Fibroblast of skin of right quadriceps (primary cell): ENCODE results near the gene IMPG2.

ENCODE experiments used
- DNase-seq: peaks from one replicate; pipeline ENCODE4 v3.0.0-alpha.2; 2013

Gene IMPG2

GRCh38 chr3:101179637-101180036 is 140.7 kb downstream of the IMPG2 start:
- DNase-seq, result peak; percentile 60

DNA sequence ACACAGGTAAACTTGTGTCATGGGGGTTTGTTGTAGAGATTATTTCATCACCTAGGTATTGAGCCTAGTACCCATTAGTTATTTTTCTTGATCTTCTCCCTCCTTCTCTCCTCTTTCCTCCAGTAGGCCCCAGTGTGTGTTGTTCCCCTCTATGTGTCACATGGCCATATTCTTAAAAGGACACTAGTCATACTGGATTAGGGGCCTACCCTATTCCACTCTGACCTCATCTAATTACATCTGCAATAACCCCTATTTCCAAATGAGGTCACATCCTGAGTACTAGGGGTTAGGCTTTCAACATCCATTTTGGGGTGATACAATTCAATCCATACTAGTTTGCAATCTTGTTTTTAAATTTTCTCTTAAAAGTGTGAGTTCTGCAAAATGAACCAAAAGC is 142.8 kb downstream of the IMPG2 start:
- no peak for DNase-seq
